ENCODE measurements around the gene MDM2. TPM values are rescaled to one million over a fixed set of nuclear protein-coding genes. Genes with fewer than 3 reads are reported as not detected.

The MDM2 gene
- total and polyA plus RNA-seq, 2 donors (not counting 1 experiment from before 2014, with no cell fraction given) = 6.1 to 78.7 TPM

DNA sequence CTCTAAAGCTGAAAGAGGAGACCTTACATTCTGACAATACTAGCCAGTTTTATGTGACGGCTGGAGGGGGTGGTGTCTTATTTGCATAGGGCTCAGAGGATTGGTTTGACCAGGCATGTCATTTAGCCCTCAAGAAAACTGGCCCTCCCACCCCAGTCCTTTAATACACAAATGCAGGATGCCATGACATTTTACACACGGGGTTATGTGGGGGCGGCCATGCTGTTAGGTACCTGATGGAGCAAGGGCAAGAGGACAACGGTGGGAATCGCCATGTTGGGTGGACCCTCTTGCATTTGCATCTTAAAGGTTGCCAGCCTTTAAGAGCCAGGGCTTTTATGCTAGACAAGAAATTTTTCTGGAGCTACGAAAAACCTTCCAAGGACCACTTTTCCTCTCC is 23.3 kb downstream of the MDM2 start:
- intact Hi-C loops (cut with micrococcal nuclease) = no loop called here
- H3K9me3 ChIP-seq (ENCODE audit: control extremely low read depth in 1 of 3, control insufficient read depth in 2 of 3, insufficient read depth in 1 of 3, low read length in 2 of 3) = no peaks in the 10 kb centered on the region
- peaks cover 10% of the 10 kb centered on the region for H4K20me1 ChIP-seq (ENCODE audit: control insufficient read depth, insufficient read depth, low read length, poor library complexity, severe bottlenecking)
- Mint-ChIP-seq H3K27me3 (no peaks in the 10 kb centered on the region), H3K4me1 (peaks cover 5% of the 10 kb centered on the region), H3K9me3 (ENCODE audit: insufficient read depth) (no peaks in the 10 kb centered on the region), H3K4me3 (no peak overlapping the region), H3K27ac (no peak overlapping the region)
- H3K4me3 ChIP-seq (ENCODE audit: control extremely low read depth in 1 of 5, extremely low read depth in 1 of 5, insufficient read depth in 1 of 5, low read depth in 2 of 5, low read length in 4 of 5) = no peak overlapping the region
- no peak overlapping the region for H3K27ac ChIP-seq (ENCODE audit: low read length in 2 of 2)
- no peaks in the 10 kb centered on the region for H3K4me1 ChIP-seq (ENCODE audit: control insufficient read depth in 2 of 2, insufficient read depth in 2 of 2, low read length in 2 of 2)
- H2AFZ ChIP-seq (ENCODE audit: insufficient read depth, low read depth, low read length, poor library complexity, severe bottlenecking) = no peak overlapping the region
- H3K36me3 ChIP-seq (replicated peaks in 1 of 2; ENCODE audit: control extremely low read depth in 1 of 2, control insufficient read depth in 1 of 2, extremely low read depth in 1 of 2, insufficient read depth in 2 of 2, low read length in 1 of 2) = peaks cover 13 to 53% of the 10 kb centered on the region in 2 experiments
- H3K4me2 ChIP-seq (replicated peaks; ENCODE audit: low read depth, low read length, poor library complexity, severe bottlenecking) = no peak overlapping the region
- ChIA-PET CTCF (interaction anchor here (0.6 to 3.4 kb wide), 9 partner anchors 9 to 423 kb away, joined by 3 to 32 read pairs (median 5); no protein-coding TSS in a partner anchor), POLR2A (no interaction called here)
- H3K79me2 ChIP-seq (ENCODE audit: control insufficient read depth, insufficient read depth, low read length) = peaks cover 14% of the 10 kb centered on the region
- no peak overlapping the region for H3K9ac ChIP-seq (ENCODE audit: low read length)
- no peaks in the 10 kb centered on the region for H3K27me3 ChIP-seq (replicated peaks in 1 of 4; ENCODE audit: control extremely low read depth in 1 of 4, control insufficient read depth in 3 of 4, insufficient read depth in 4 of 4, low read length in 3 of 4)
- DNase-seq (no peak), ATAC-seq (ENCODE audit: low read depth) (no peak)
- 100% methylated on average over 2 of the region's 6 CpGs for WGBS (ENCODE audit: insufficient coverage)
- TF ChIP-seq, protein P1, sequence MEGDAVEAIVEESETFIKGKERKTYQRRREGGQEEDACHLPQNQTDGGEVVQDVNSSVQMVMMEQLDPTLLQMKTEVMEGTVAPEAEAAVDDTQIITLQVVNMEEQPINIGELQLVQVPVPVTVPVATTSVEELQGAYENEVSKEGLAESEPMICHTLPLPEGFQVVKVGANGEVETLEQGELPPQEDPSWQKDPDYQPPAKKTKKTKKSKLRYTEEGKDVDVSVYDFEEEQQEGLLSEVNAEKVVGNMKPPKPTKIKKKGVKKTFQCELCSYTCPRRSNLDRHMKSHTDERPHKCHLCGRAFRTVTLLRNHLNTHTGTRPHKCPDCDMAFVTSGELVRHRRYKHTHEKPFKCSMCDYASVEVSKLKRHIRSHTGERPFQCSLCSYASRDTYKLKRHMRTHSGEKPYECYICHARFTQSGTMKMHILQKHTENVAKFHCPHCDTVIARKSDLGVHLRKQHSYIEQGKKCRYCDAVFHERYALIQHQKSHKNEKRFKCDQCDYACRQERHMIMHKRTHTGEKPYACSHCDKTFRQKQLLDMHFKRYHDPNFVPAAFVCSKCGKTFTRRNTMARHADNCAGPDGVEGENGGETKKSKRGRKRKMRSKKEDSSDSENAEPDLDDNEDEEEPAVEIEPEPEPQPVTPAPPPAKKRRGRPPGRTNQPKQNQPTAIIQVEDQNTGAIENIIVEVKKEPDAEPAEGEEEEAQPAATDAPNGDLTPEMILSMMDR (IDR thresholded peaks at IDR 0.05) = no peak
- TF ChIP-seq EZH2 (IDR thresholded peaks at IDR 0.05; ENCODE audit: borderline replicate concordance, insufficient read depth, low read depth, low read length, poor library complexity, severe bottlenecking) = no peak

DNA sequence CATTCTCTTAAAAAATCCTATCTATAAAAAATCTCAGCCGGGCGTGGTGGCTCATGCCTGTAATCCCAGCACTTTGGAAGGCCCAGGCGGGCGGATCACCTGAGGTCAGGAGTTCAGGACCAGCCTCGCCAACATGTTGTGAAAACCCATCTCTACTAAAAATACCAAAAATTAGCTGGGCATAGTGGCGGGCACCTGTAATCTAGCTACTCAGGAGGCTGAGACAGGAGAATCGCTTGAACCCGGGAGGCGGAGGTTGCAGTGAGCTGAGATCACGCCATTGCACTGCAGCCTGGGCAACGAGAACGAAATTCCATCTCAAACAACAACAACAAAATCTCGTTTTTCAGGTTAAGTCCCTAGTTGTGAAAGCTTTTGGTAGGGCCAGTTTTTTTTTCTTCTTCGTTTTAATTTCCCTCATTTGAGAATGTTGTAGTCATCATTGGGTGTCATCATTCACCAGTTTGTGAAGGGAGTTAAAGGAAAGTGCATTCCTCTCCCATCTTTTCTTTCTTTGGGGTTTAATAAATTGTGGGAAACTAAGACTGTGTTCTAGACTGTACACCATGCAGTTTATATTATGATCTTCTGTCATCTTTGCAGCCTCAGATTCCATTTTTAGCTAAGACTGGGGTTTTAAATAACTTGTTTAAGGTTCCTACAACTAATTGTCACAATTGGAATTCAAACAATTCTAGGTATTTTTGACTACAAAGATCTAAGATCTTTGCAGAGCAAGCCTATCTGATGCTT is 23.9 kb downstream of the MDM2 start:
- H3K79me2 ChIP-seq (ENCODE audit: control insufficient read depth, insufficient read depth, low read length) = peaks cover 14% of the 10 kb centered on the region
- peaks cover 10% of the 10 kb centered on the region for H4K20me1 ChIP-seq (ENCODE audit: control insufficient read depth, insufficient read depth, low read length, poor library complexity, severe bottlenecking)
- H3K27ac ChIP-seq (ENCODE audit: low read length in 2 of 2) = no peak overlapping the region
- H3K9me3 Mint-ChIP-seq (ENCODE audit: insufficient read depth) = no peaks in the 10 kb centered on the region
- H3K27me3 ChIP-seq (replicated peaks in 1 of 4; ENCODE audit: control extremely low read depth in 1 of 4, control insufficient read depth in 3 of 4, insufficient read depth in 4 of 4, low read length in 3 of 4) = no peaks in the 10 kb centered on the region
- no peaks in the 10 kb centered on the region for H3K4me1 ChIP-seq (ENCODE audit: control insufficient read depth in 2 of 2, insufficient read depth in 2 of 2, low read length in 2 of 2)
- WGBS (ENCODE audit: insufficient coverage) = 94% methylated on average over 5 of the region's 14 CpGs
- H3K36me3 ChIP-seq (replicated peaks in 1 of 2; ENCODE audit: control extremely low read depth in 1 of 2, control insufficient read depth in 1 of 2, extremely low read depth in 1 of 2, insufficient read depth in 2 of 2, low read length in 1 of 2) = peaks cover 16 to 56% of the 10 kb centered on the region in 2 experiments
- intact Hi-C loops (cut with micrococcal nuclease) = no loop called here
- H3K4me3 ChIP-seq (ENCODE audit: control extremely low read depth in 1 of 5, extremely low read depth in 1 of 5, insufficient read depth in 1 of 5, low read depth in 2 of 5, low read length in 4 of 5) = no peak overlapping the region
- H3K4me1 Mint-ChIP-seq = peaks cover 5% of the 10 kb centered on the region
- ATAC-seq (ENCODE audit: low read depth) (no peak), DNase-seq (no peak)
- no peak for TF ChIP-seq EZH2 (IDR thresholded peaks at IDR 0.05; ENCODE audit: borderline replicate concordance, insufficient read depth, low read depth, low read length, poor library complexity, severe bottlenecking)
- TF ChIP-seq, protein P1 (IDR thresholded peaks at IDR 0.05) = no peak
- H3K27me3 Mint-ChIP-seq = no peaks in the 10 kb centered on the region
- no peak overlapping the region for H3K9ac ChIP-seq (ENCODE audit: low read length)
- ChIA-PET CTCF (interaction anchor here (0.6 to 3.4 kb wide), 5 partner anchors 8 to 243 kb away, joined by 3 to 32 read pairs (median 5); no protein-coding TSS in a partner anchor), POLR2A (interaction anchor here (0.5 kb wide), 1 partner anchor 227 kb away, joined by 3 read pairs; no protein-coding TSS in a partner anchor)
- no peak overlapping the region for H3K4me3 Mint-ChIP-seq
- no peaks in the 10 kb centered on the region for H3K9me3 ChIP-seq (ENCODE audit: control extremely low read depth in 1 of 3, control insufficient read depth in 2 of 3, insufficient read depth in 1 of 3, low read length in 2 of 3)
- H3K27ac Mint-ChIP-seq = no peak overlapping the region
- no peak overlapping the region for H3K4me2 ChIP-seq (replicated peaks; ENCODE audit: low read depth, low read length, poor library complexity, severe bottlenecking)
- H2AFZ ChIP-seq (ENCODE audit: insufficient read depth, low read depth, low read length, poor library complexity, severe bottlenecking) = no peak overlapping the region
